ENCODE measurements around the gene F2R.

Gene F2R

GRCh38 chr5:76697670-76698069 lies 18.3 kb upstream of the F2R start:
- Mint-ChIP-seq H3K4me1 (peaks cover 15% of the 10 kb centered on the region), H3K27ac (no peak overlapping the region), H3K9me3 (no peaks in the 10 kb centered on the region), H3K36me3 (peaks cover 91% of the 10 kb centered on the region), H3K4me3 (no peak overlapping the region)
- no peak for ATAC-seq
- DNase-seq (ENCODE audit: low spot score in 2 of 2), result no peak

- DNase-seq (ENCODE audit: low spot score in 2 of 2), result no peak
- Mint-ChIP-seq H3K36me3 (peaks cover 77% of the 10 kb centered on the region), H3K4me1 (peaks cover 13% of the 10 kb centered on the region), H3K27ac (peak overlapping the region; percentile 73), H3K4me3 (no peak overlapping the region), H3K9me3 (no peaks in the 10 kb centered on the region)
- peak; percentile 59 for ATAC-seq
Observed at GRCh38 chr5:76700571-76700970, 15.4 kb upstream of the F2R start.

- no peak overlapping the region for H3K4me3 Mint-ChIP-seq
- H3K4me1 Mint-ChIP-seq, result peaks cover 13% of the 10 kb centered on the region
- H3K27ac Mint-ChIP-seq, result no peak overlapping the region
- DNase-seq (ENCODE audit: low spot score in 2 of 2) (no peak), ATAC-seq (no peak)
- peaks cover 70% of the 10 kb centered on the region for H3K36me3 Mint-ChIP-seq
- no peaks in the 10 kb centered on the region for H3K9me3 Mint-ChIP-seq
Observed at GRCh38 chr5:76701298-76701697, 14.6 kb upstream of the F2R start.

GRCh38 chr5:76703707-76704106 lies 12.2 kb upstream of the F2R start:
- Mint-ChIP-seq H3K9me3 (no peaks in the 10 kb centered on the region), H3K36me3 (peaks cover 67% of the 10 kb centered on the region), H3K4me1 (peaks cover 13% of the 10 kb centered on the region), H3K27ac (no peak overlapping the region), H3K4me3 (no peak overlapping the region)
- ATAC-seq (no peak), DNase-seq (ENCODE audit: low spot score in 2 of 2) (no peak)

GRCh38 chr5:76704131-76704663 lies 11.7 kb upstream of the F2R start:
- H3K4me1 Mint-ChIP-seq, result peaks cover 12% of the 10 kb centered on the region
- ATAC-seq (no peak), DNase-seq (ENCODE audit: low spot score in 2 of 2) (no peak)
- peaks cover 67% of the 10 kb centered on the region for H3K36me3 Mint-ChIP-seq
- H3K27ac Mint-ChIP-seq, result no peak overlapping the region
- H3K4me3 Mint-ChIP-seq, result no peak overlapping the region
- no peaks in the 10 kb centered on the region for H3K9me3 Mint-ChIP-seq

GRCh38 chr5:76705574-76705973 lies 10.4 kb upstream of the F2R start:
- Mint-ChIP-seq H3K4me3 (no peak overlapping the region), H3K9me3 (no peaks in the 10 kb centered on the region), H3K4me1 (peaks cover 15% of the 10 kb centered on the region), H3K27ac (no peak overlapping the region), H3K36me3 (peaks cover 59% of the 10 kb centered on the region)
- DNase-seq (ENCODE audit: low spot score in 2 of 2), result no peak
- no peak for ATAC-seq

- Mint-ChIP-seq H3K27ac (no peak overlapping the region), H3K36me3 (peaks cover 32% of the 10 kb centered on the region), H3K4me1 (peaks cover 38% of the 10 kb centered on the region), H3K4me3 (no peak overlapping the region), H3K9me3 (no peaks in the 10 kb centered on the region)
- ATAC-seq (peak; percentile 50), DNase-seq (ENCODE audit: low spot score in 2 of 2) (no peak)
Observed at GRCh38 chr5:76709762-76710161, 6.2 kb upstream of the F2R start.

- Mint-ChIP-seq H3K36me3 (peaks cover 37% of the 10 kb centered on the region), H3K27ac (peak overlapping the region; percentile 90), H3K4me3 (peak overlapping the region; percentile 51), H3K4me1 (peaks cover 42% of the 10 kb centered on the region), H3K9me3 (no peaks in the 10 kb centered on the region)
- DNase-seq (ENCODE audit: low spot score in 2 of 2), result no peak
- peak; percentile 73 for ATAC-seq
Observed at GRCh38 chr5:76710991-76711390, 4.9 kb upstream of the F2R start.

GRCh38 chr5:76714751-76715485 lies 1.0 kb upstream of the F2R start:
- peak overlapping the region; percentile 92 for H3K27ac Mint-ChIP-seq
- DNase-seq (ENCODE audit: low spot score in 2 of 2), result peak; percentile 20 to 71
- ATAC-seq, result peak; percentile 27
- peaks cover 59% of the 10 kb centered on the region for H3K4me1 Mint-ChIP-seq
- no peaks in the 10 kb centered on the region for H3K9me3 Mint-ChIP-seq
- peaks cover 30% of the 10 kb centered on the region for H3K36me3 Mint-ChIP-seq
- H3K4me3 Mint-ChIP-seq, result peak overlapping the region; percentile 86

- DNase-seq (ENCODE audit: low spot score in 2 of 2) (no peak), ATAC-seq (no peak)
- Mint-ChIP-seq H3K4me1 (peaks cover 56% of the 10 kb centered on the region), H3K4me3 (peak overlapping the region; percentile 86), H3K9me3 (no peaks in the 10 kb centered on the region), H3K27ac (peak overlapping the region; percentile 92), H3K36me3 (peaks cover 30% of the 10 kb centered on the region)
Observed at GRCh38 chr5:76715486-76715735, 515 bp upstream of the F2R start.

- Mint-ChIP-seq H3K4me1 (peaks cover 54% of the 10 kb centered on the region), H3K4me3 (peak overlapping the region; percentile 86), H3K27ac (peak overlapping the region; percentile 92), H3K9me3 (no peaks in the 10 kb centered on the region), H3K36me3 (peaks cover 22% of the 10 kb centered on the region)
- ATAC-seq (peak; percentile 25), DNase-seq (ENCODE audit: low spot score in 2 of 2) (peak in 1 of 2 donors; percentile 9)
Observed at GRCh38 chr5:76716456-76717157, 681 bp downstream of the F2R start.

GRCh38 chr5:76717222-76718083 lies 1.5 kb downstream of the F2R start:
- Mint-ChIP-seq H3K4me3 (peak overlapping the region; percentile 86), H3K36me3 (peaks cover 22% of the 10 kb centered on the region), H3K4me1 (peaks cover 50% of the 10 kb centered on the region), H3K27ac (peak overlapping the region; percentile 92), H3K9me3 (no peaks in the 10 kb centered on the region)
- ATAC-seq (no peak), DNase-seq (ENCODE audit: low spot score in 2 of 2) (no peak)

- Mint-ChIP-seq H3K27ac (no peak overlapping the region), H3K36me3 (peaks cover 22% of the 10 kb centered on the region), H3K4me3 (peak overlapping the region; percentile 86), H3K4me1 (peaks cover 55% of the 10 kb centered on the region), H3K9me3 (no peaks in the 10 kb centered on the region)
- ATAC-seq (no peak), DNase-seq (ENCODE audit: low spot score in 2 of 2) (no peak)
Observed at GRCh38 chr5:76718381-76718832, 2.5 kb downstream of the F2R start.

- no peaks in the 10 kb centered on the region for H3K9me3 Mint-ChIP-seq
- H3K4me3 Mint-ChIP-seq, result peak overlapping the region; percentile 86
- no peak for ATAC-seq
- no peak for DNase-seq (ENCODE audit: low spot score in 2 of 2)
- H3K36me3 Mint-ChIP-seq, result peaks cover 25% of the 10 kb centered on the region
- no peak overlapping the region for H3K27ac Mint-ChIP-seq
- peaks cover 55% of the 10 kb centered on the region for H3K4me1 Mint-ChIP-seq
Observed at GRCh38 chr5:76718880-76719279, 3.0 kb downstream of the F2R start.

GRCh38 chr5:76720988-76721569 lies 5.2 kb downstream of the F2R start:
- Mint-ChIP-seq H3K4me3 (peak overlapping the region; percentile 38), H3K9me3 (no peaks in the 10 kb centered on the region), H3K4me1 (peaks cover 62% of the 10 kb centered on the region), H3K27ac (no peak overlapping the region), H3K36me3 (peaks cover 25% of the 10 kb centered on the region)
- no peak for DNase-seq (ENCODE audit: low spot score in 2 of 2)
- ATAC-seq, result no peak
